Stimulated activated CD8-positive, alpha-beta memory T cell treated with anti-CD3 and anti-CD28 coated beads, Interleukin-7, amount 100 ng/mL, for 48 hours (primary cell): ENCODE data around the gene TMEM200C.

ENCODE experiments used
- DNase-seq, 2 donors: peaks; one replicate each; pipeline ENCODE4 v3.0.0-alpha.2; 2020; ENCODE audit warnings: low read depth in 1 of 2; ENCODE audit errors: extremely low read depth in 1 of 2

TMEM200C gene

DNA sequence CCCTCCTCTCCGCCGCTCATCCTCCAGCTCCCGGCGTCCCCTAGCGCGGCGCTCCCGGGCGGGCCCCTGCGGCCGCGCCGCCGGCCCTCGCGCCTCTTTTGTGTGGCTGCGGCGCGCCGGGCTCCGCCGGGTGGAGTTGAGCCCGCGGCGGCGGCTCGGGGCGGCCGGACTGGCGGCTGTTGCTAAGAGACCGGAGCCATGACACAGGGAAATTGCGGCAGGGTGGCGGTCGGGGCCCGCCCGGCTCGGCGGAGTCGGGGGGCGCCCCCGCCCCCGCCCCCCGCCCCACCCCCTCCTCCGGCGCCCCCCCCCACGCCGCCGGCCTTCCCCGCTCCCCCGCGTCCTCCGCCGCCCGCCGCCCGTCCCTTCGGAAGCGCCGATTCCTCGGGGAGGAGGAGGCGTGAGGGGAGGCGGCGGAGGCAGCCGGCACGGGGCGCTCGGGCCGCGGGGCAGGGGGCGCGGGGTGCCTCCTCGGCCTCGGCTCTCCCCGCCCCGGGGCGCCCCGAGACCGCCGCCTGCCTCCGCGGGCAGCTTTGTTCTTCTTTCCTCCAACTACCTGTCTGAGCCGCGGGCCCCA, at the start of gene TMEM200C:
Gene TMEM200C (minus strand): TSS at position 224 of the 577 bp plus-strand sequence. CDS start 3,459 bp downstream, outside the sequence.
- DNase-seq: no peak

DNA sequence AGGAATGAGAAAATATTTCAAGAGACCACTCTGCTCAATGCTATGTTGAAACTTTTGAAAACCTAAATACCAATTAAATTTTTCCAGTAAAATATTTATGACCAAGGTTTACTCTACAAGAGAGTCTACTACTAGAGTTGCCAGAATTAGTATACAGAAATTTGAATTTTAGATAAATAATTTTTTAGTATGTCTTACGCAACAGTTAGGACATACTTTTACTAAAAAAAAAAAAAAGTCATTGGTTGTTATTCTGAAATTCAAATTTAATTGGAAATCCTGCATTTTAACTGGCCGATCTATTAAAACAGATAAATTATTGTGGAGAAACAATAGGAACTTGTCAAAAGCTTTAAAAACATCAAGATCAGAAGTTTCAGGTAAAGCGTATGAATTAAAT, 49.1 kb upstream of the TMEM200C start:
- no peak for DNase-seq

DNA sequence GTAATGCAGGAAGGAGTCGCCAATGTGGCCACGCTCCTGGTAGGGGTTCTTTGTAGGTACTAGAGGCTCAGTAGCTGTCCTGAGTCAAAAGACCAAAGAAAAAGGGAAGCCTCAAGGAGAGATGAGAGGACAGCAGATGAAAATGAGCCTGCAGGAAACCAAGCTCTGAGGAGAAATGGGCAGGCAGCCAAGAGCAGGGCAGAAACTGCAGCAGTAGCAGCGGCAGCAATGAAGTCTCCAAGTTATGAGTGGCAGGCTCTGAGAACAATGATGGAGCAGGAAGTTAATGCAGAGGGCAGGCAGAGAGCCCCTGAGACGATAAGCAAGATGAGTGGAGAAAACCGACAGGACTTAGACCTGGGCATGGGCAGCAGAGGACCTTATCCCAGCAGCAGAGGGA, 48.2 kb upstream of the TMEM200C start:
- DNase-seq: no peak

DNA sequence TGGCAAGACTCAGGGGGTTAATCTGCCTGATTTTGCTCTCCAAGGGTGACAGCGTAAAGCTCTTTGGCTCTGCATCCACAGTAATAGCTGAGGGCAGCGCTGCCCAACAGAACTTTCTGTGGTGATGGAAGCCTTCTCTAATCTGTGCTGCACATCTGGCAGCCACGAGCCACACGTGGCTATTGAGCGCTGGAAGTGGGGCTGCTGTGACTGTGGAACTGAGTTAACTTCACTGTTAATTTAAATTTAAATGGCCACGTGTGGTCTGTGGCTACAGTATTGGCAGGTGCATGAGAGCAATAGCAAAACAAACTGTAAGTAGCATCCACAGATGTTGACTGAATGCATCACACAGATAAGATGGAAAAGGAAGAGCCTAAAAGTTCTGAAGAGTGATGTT, 47.3 kb upstream of the TMEM200C start:
- DNase-seq: no peak

DNA sequence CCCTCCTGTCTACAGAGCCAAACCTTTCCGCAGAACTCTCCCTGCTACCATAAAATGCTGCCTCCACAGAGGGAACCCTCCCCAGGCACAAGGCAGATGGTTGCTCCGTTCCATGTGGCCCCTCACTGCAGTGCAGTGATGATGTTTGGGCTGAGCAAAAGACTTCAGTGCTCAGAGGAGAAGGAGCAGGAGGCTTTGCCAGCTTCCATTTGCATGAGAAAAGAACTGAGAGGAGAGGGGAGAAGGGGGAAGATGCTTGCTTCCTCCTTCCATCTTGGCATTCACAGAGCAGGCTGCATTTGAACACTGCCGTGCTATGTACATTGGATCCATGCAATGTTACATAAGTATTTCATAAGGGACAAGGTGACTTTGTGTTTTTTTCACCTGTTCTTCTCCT, 46.6 kb upstream of the TMEM200C start:
- DNase-seq: no peak

GRCh38 chr18:5939801-5940667, 44.7 kb upstream of the TMEM200C start:
- DNase-seq: no peak

DNA sequence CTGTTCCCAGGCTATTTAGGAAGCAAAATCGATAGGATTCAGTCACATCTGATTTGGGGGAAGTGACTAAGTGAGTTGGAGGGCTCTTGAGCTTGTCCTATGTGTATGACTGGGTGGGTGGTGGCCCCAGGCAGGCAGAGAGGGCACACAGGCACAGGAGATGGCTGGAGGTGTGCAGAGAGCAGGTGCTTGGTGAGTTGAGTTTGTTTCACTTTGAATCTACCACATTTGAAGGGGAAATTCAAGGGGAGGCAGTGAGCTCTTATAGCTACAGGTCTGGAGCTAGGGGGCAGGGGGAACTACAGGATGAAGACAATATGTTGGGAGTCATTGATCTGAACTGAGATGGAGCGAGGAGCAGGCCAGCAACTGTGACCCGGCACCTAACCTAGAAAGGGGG, 42.5 kb upstream of the TMEM200C start:
- no peak for DNase-seq

DNA sequence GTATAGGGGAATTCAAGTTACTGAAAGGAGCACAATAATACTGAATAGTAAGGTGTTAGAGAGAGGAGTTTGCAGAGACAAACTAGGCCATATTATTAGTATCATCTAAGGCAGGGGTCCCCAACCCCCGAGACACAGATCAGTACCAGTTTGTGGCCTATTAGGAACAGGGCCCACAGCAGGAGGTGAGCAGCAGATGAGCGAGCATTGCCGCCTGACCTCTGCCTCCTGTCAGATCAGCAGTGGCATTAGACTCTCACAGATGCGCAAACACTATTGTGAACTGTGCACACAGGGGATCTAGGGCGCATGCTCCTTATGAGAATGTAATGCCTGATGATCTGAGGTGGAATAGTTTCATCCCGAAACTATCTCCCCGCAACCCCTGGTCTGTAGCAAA, 41.8 kb upstream of the TMEM200C start:
- DNase-seq: no peak

DNA sequence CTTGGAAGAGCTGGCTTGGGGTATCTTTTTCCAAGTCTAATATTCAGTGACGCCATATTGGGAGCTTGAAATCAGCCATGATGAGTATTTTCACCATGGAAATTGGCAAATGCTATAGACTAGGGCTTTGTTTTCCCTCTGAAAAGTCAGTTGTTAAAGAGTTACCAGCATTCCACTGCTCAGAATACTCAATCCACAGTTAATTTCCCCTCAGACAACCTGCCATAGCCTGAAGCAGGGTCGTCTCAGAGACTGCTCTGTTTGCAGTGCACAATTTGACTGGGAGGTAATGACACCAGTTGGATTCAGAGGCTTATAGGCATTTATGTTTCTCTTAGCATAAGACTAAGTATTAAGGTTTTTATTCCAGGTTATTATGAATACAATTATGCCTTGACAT, 35.5 kb upstream of the TMEM200C start:
- no peak for DNase-seq

DNA sequence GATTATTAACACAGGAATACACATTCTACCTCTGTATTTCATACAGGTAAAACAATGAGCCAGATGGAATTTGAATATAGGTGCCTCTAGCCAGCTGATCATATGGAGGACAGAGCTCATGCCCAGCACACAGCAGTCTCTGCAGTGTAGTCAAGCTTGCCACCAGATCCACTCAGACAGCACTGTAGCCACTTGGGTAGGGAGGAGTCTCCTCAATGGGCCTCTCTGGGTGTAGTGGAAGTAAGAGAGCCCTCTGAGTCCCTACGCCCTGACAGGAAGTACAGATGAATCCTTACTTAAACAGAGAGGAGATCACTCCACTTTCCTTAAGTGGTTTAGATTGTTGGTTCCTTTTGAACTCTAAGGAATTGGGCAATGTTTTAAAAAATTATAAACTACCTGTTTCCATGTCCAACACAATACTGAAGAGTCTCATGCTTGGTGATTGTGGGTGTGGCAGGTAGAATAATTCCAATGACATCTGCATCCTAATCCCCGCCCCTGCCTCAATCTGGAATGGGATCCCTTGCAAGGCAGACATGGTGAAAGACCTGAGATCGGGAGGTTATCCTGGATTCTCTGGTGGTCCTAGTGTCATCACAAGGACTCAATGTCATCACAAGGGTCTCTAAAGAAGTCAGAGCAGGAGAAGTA, 23.0 kb upstream of the TMEM200C start:
- DNase-seq: no peak

DNA sequence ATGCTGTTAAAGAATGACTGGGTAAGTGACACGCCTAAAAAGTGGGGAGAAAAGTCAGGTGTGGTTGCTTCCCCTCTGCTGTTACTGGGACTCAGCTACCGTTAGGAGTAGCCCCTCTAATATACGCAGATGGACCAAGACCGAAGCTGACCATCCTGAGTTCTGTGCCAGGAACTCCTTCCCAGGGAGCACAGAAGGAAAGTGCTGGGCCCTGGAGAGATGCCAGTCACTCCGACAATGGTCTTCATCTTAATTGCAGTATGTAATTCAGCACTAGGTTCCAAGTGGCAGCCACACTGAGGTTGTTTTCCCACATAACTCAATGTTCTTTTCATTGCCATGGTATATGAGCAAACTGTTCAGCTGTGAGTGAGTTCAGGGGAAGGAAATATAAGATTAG, 19.6 kb upstream of the TMEM200C start:
- DNase-seq: no peak

DNA sequence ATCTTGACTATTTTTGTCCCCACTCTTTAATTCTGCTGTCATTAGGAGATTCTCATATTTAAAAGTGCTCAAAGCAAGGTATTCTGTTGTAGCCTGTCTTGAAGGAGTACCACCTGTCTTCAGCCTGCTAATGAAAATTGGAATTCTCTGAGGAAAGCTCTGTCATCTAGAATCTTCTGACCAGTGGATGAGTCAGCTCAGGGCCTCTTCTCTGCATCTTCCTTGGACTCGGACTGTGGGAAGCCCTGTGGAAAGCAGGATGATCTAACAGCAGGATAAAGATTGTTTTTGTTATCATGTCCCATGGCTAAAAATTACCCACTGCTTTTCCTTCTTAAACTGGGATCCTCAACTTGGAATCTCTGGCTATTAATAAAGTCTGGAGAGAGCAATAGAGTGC, 18.7 kb upstream of the TMEM200C start:
- DNase-seq: no peak

GRCh38 chr18:5912566-5912965, 17.2 kb upstream of the TMEM200C start:
- no peak for DNase-seq

DNA sequence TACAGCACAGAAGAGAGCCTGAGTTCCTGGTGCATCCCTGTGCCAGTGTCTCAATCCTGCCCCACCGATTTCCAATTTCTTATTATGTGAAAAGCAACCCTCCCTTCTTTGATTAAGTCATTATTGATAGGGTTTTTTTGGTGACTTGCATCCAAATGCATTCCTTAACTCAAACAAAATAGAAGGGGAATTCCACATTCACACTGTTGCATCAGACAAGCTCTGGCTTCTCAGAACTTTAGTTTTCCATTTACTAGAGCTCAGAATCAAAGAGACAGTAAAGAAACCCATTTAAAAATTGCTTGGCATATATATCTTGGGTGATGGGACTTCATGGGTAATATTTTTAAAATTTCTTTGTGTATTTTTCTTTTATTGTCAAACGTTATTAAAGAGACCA, 13.8 kb upstream of the TMEM200C start:
- DNase-seq: no peak

- no peak for DNase-seq
These were observed 8.1 kb upstream of the TMEM200C start for GRCh38 chr18:5903386-5903785.

GRCh38 chr18:5900262-5900661, 4.9 kb upstream of the TMEM200C start:
- DNase-seq: no peak

GRCh38 chr18:5899835-5900234, 4.5 kb upstream of the TMEM200C start:
- no peak for DNase-seq

DNA sequence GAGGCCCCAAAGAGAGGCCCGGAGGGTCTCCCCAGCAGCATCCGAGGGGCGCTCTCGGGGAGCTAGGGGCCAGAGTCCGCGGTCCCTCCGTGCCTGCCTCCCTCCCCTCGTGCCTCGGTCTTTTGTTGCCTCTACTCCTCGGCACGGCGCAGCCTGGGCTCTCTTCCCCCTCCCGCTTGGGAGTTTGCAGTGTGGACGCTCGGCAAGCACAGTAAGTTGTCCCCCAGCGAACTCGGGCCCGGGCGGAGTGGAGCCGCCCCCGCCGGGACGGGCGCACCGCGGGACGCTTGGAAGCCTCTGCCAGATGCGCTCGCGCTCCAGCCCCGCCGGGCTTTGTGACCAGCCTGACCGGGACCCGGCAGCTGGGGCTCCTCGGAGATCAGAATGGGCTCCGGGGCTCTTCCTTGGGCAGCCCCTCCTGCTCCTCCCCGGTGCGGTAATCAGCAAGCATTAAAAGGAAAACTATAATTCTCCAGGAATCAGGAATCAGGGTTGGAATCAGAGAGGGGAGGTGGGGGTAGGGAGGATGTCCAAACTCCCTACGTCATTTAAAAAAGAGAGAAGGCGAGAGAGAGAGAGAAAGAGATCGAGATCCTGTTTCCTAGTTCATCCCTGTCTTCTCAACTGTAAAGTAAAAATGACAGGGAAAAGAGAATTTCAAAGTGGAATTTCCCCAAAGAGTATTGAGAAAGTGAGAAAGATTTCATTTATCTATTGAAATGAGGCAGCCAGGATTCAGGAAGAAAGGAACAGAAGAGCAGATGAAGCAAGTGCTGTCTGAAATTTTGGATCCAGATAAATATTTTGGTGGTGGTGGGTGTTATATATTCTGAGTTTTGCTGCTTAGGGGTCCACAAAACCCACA, 786 bp upstream of the TMEM200C start:
- no peak for DNase-seq

GRCh38 chr18:5894611-5895298, 567 bp downstream of the TMEM200C start:
- no peak for DNase-seq

GRCh38 chr18:5893956-5894610, 1.2 kb downstream of the TMEM200C start:
- no peak for DNase-seq
